H54 (cell line): ENCODE results near the gene DHODH.
"Not testable (repeated sequence)": the region's sequence is repeated elsewhere in the genome, so short reads cannot be mapped to it uniquely, and the experiment has no call there.

Source experiments
- DNase-seq: peaks from one replicate; pipeline ENCODE4 v3.0.0; 2011; ENCODE audit warnings: low spot score, mixed read lengths; ENCODE audit not compliant: insufficient read length
- FAIRE-seq: peaks from 3 replicates; lab custom pipeline; 2011; peaks lifted over from hg19 to GRCh38; lab: Jason Lieb, UNC
- POLR2A ChIP-seq: IDR thresholded peaks from 2 replicates; pipeline ENCODE4 v1.6.1; 2011; ENCODE audit warnings: low read depth, mild to moderate bottlenecking, low read length

Gene DHODH

DNA sequence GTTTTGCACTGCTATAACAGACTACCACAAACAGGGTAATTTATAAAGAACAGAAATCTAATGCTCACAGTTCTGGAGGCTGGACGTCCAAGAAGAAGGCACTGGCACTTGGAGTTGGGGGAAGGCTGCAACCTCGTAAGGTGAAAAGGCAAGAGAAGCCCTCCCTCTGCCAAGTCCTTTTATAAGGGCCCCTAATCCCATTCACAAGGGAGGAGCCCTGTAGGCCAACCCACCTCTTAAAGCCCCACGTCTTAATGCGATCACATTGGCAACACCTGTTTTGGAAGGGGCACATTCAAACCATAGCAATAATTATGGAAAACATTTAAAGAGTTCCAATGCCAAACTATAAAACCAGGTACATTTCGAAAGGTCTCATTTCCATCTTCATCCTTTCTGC lies 13.5 kb upstream of the DHODH start:
- FAIRE-seq, result no peak
- DNase-seq, result no peak
- no peak for TF ChIP-seq POLR2A

DNA sequence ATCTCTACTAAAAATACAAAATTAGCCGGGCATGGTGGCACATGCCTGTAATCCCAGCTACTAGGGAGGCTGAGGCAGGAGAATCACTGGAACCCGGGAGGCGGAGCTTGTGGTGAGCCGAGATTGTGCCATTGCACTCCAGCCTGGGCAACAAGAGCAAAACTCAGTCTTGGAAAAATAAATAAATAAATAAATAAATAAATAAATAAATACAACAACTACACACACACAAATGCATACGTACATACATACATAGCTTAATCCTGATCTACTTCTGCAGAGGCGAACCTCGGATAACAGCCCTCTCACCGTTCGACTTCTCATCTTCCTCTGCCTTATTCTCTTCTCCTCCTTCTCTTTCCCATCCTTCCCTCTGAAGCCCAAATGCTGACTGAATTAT lies 11.0 kb upstream of the DHODH start:
- FAIRE-seq, result not testable (repeated sequence)

DNA sequence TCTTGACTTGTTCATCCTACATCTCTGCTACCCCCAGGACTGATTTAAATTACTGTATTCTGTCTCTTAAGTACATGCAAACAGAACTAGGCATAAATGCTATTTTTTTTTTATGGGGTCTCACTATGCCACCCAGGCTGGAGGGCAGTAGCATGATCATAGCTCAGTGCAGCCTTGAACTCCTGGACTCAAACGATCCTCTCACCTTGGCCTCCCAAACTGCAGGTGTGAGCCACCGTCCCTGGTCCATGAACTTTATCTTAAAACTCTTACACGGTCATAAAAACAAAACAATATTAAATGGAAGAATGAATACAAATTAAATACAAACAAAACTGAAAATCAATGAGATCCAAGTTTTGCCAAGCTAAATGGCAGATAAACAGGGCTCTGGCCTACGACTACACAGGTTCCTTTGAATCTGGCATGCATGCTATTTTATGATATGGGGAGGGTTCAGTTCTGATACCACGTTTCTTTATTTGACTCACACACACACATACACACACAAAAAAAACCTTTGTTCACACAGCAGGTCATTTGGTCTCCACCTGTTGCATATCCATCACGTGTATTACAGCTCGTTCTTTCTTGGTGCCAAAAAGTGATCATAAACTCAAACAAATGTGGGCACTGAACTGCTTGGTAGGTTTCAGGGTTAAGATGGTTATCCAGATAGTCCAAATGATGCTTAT lies 7.2 kb upstream of the DHODH start:
- FAIRE-seq (no peak), DNase-seq (no peak)
- no peak for TF ChIP-seq POLR2A

More for the DNA sequence above, 11.0 kb upstream of the DHODH start:
- not testable (repeated sequence) for DNase-seq

DNA sequence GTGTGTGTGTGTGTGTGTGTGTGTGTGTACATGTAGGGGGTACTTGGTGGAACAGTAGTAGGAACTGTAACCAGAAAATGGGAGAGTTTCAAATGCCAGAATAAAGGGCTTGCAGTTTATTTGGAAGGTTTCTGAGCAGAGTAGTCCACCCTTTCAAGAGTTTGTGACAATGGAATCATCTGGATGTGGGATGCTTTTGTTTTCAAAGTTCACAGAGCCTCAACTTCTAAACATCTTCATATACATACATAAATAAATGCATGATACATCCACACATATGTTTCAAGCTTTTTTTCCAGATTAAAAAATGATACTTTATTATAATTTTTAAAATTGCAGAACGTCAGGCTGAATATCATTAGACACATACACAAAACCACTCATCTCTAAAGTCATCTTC lies 5.9 kb upstream of the DHODH start:
- FAIRE-seq, result no peak
- TF ChIP-seq POLR2A, result no peak
- no peak for DNase-seq

DNA sequence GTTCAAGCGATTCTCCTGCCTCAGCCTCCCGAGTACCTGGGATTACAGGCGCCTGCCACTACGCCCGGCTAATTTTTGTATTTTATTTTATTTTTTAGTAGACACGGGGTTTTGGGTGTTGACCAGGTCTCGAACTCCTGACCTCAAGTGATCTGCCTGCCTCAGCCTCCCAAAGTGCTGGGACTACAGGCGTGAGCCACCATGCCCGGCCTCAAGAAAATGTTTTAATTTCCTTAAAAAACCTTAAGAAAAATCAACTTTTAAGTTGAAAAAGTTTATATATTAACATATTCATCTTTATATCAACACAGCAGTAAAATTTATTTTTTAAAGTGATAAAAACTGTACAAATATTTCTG lies 500 bp upstream of the DHODH start:
- DNase-seq, FAIRE-seq: not testable (repeated sequence)

DNA sequence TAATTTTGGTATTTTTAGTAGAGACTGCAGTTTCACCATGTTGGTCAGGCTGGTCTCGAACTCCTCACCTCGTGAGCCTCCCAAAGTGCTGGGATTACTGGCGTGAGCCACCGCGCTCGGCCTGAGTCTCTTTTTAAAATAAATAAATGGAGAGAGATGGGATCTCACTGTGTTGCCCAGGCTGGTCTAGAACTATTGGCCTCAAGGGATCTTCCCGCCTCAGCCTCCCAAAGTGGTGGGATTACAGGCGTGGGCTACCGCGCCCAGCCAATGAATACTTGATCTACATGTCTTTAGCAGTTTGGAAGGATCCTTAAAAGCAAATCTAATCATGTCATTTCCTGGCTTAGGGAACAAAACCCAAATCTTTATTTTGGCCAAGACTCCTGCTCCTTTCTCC lies 1.2 kb downstream of the DHODH start:
- FAIRE-seq (no peak), DNase-seq (no peak)
- TF ChIP-seq POLR2A, result no peak

DNA sequence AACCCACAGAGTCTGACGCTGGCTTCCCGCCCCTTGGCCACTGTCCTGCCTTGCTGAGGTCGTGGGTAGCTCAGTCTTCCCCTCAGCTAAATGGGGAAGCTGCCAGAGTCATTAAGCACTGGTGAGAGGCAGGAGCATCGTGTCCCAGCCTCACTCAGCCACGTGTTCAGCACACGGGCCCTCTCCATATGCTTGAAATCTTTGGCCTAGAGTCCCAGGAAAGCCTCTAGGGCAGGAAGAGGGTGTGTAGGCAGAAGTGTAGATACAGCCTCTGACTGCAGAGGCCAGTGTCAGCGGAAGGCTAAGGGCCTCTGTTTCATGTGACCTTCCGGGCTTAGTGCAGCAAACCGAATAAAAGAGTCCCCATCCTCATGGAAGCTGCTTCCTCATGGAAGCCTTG lies 4.1 kb downstream of the DHODH start:
- no peak for DNase-seq
- no peak for TF ChIP-seq POLR2A
- FAIRE-seq, result no peak

DNA sequence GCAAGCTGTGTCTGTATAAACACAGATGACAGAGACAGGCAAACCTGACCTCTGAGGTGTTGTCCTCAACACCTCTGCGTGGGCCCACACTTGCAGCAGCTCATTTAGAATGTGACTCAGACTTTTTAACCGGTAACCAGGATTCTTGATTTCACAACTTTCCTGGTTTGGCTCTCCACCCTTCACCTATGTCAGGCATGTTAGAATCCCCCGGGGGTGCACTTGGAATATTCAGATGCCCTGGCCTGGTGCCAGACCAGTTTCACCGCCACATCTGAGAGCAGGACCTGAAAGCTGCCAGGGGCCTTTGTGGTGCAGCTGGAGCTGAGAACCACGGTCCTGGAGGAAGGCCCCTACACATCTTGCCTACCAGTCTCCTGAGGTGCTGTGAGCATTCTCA lies 4.8 kb downstream of the DHODH start:
- DNase-seq (no peak), FAIRE-seq (no peak)
- no peak for TF ChIP-seq POLR2A

DNA sequence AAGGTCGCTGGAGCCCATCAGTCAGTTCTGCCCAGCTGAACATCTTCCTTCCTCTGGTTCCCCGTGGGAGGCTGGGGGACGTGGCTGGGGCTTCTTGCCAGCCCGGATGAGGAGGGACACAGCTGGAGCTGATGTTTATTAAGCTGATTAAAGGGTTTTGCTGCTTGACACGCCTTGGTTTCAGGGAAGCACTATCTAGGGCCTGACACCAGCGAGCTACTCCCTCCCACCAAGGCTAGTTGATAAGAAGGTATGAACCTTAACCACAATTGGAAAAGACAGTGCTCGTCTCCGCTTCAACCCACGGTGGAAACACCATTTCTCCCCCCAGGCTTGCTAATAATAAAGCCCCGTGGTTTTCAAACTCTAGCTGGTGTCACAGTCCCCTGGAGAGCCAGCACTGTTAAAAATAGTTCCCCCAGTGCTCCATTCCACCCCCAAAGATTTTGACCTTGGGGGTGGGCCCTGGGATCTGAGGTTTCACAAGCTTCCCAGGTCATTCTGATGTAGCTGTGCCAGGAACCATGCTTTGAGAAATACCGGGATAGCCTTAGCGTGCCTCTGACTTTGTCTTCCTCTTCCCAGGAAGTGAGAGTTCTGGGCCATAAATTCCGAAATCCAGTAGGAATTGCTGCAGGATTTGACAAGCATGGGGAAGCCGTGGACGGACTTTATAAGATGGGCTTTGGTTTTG lies 5.5 kb downstream of the DHODH start:
- DNase-seq (no peak), FAIRE-seq (no peak)
- TF ChIP-seq POLR2A, result no peak

DNA sequence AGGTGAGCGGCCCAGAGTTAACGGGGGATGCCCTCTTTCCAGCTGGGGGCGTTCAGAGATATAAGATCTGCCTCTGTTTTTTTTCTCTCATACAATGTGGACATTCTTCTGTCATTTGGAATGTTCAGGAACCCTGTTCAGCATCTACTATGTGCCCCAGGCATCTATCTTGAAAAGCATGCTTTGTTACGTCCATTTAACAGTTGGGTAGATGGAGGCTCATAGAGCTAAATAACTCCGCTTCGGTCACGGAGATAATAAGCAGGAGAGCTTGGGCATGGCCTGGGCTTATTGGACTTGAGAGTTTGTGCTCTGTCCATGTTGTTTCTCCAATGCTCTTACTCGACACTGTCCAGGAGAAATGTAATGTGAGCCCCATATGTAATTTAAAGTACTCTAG lies 6.1 kb downstream of the DHODH start:
- TF ChIP-seq POLR2A, result no peak
- DNase-seq (no peak), FAIRE-seq (no peak)

DNA sequence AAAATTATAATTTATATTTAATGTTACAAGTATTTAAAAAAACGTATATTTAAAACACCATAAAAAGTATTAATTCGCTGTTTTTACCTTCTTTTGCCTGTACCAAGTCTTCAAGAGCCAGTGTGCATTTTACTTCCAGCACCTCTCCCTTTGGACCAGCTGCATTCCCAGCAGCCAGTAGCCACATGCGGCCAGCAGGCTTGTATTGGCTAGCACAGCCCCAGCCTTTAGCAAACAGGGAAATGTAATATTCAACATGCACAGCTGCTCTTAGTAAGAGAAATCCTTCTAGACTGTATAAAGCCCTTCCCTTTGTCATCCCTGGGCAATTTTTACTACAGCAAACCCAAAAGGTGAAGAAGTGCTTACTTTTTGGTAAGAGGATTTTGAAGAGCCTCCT lies 6.6 kb downstream of the DHODH start:
- FAIRE-seq, result no peak
- no peak for DNase-seq
- no peak for TF ChIP-seq POLR2A

DNA sequence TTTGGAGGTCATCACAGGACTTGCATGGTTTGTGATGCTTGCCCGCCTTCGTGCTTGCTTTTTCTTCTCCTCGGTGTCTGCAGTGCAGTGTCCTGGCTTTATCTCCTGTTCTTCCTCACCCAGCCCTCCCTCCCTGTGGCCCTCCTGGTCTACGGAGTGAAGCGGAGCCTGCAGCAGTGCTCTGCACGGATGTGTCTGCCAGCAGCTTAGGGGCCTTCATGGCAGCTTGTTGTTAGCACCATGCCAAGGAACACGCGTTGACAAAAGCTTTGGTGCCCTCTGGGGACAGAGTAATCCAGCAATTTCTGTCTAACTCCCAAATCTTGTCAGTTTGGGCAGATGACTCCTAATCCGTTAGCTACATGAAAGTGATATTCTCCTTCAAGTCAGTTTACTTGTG lies 9.9 kb downstream of the DHODH start:
- FAIRE-seq (no peak), DNase-seq (no peak)
- TF ChIP-seq POLR2A, result no peak

DNA sequence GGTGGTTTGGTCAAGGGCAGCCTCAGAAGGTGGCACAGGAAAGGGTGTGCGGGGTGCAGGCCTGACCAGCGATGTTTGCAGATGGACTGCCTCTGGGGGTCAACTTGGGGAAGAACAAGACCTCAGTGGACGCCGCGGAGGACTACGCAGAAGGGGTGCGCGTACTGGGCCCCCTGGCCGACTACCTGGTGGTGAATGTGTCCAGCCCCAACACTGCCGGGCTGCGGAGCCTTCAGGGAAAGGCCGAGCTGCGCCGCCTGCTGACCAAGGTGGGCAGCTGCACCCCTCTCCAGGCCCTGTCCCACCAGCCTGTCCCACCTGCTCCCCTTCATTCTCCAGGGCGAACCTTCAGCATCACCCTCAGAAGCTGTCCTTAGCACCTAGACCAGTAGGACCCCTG lies 12.5 kb downstream of the DHODH start:
- FAIRE-seq (no peak), DNase-seq (no peak)
- TF ChIP-seq POLR2A, result no peak

DNA sequence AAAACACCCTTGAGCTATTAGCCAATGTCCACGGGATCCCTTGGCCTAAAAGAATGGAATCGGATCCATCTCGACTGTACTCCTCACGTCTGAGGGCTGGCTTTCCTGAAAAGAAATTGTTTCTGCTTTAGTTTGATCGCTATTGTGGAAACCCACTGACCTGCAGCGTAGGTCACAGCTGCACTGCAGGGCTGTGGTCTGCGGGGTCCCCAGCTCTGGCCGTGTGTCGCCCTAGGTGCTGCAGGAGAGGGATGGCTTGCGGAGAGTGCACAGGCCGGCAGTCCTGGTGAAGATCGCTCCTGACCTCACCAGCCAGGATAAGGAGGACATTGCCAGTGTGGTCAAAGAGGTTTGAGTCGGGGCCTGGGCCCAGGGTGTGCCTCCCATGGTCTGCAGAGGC lies 13.6 kb downstream of the DHODH start:
- FAIRE-seq (no peak), DNase-seq (no peak)
- no peak for TF ChIP-seq POLR2A

DNA sequence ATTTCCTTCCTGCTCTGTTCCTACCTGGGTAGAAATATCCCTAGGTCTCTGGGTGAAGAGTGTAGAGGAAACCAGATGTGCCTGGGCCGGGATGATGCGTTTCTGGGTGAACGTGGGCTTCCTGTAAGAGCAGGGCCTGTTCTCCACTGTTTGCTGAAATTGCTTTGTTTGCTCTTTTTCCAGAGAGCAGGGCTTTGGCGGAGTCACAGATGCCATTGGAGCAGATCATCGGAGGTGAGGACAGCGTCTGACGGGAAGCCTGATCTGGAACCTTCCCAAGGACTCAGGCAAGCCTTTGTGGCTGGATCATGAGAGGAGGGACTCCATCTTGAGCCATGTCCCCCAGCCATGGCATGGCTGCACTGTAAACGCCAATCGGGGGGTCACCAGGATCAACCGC lies 15.4 kb downstream of the DHODH start:
- DNase-seq (no peak), FAIRE-seq (no peak)
- TF ChIP-seq POLR2A, result no peak
